HUES64 (cell line): Measurements from ENCODE around the gene EPGN.
A peak's percentile ranks its signal among the peaks of the same experiment; 100 is the strongest.
"Not testable (repeated sequence)": the region's sequence is repeated elsewhere in the genome, so short reads cannot be mapped to it uniquely, and the experiment has no call there.

Source experiments
- H3K27ac ChIP-seq: 2 replicates; pipeline ENCODE4 v1.7.0; 2013; ENCODE audit warnings: low read depth, low read length, inconsistent platforms
- H3K27me3 ChIP-seq: 2 replicates; pipeline ENCODE4 v1.6.1; 2013; ENCODE audit warnings: mild to moderate bottlenecking, low read length; ENCODE audit not compliant: insufficient read depth
- H3K36me3 ChIP-seq: 2 replicates; pipeline ENCODE4 v1.6.1; 2013; ENCODE audit warnings: mild to moderate bottlenecking, low read length; ENCODE audit not compliant: insufficient read depth
- H3K4me1 ChIP-seq: 2 replicates; pipeline ENCODE4 v1.6.1; 2013; ENCODE audit warnings: mild to moderate bottlenecking, low read length, moderate library complexity; ENCODE audit not compliant: insufficient read depth
- H3K4me3 ChIP-seq: 2 replicates; pipeline ENCODE4 v1.5.1; 2013; ENCODE audit warnings: mild to moderate bottlenecking, low read length, moderate library complexity
- H3K9ac ChIP-seq: 2 replicates; pipeline ENCODE4 v1.6.1; 2013; ENCODE audit warnings: mild to moderate bottlenecking, low read depth, low read length
- H3K9me3 ChIP-seq: 2 replicates; pipeline ENCODE4 v1.6.1; 2013; ENCODE audit warnings: low read depth, low read length; ENCODE audit not compliant: insufficient read depth
- WGBS: fragments of 150-250, 120-280 bp; methylation state at CpG from one replicate; pipeline ENCODE4 v1.1.7; 2013; ENCODE audit warnings: missing lambda C conversion rate; 5-methylcytosine and 5-hydroxymethylcytosine counted together

The EPGN gene

GRCh38 chr4:74340421-74340820 lies 32.2 kb downstream of the EPGN start:
- H3K9ac ChIP-seq, H3K27ac ChIP-seq, H3K4me1 ChIP-seq, H3K27me3 ChIP-seq, H3K36me3 ChIP-seq, H3K4me3 ChIP-seq: not testable (repeated sequence)
- H3K9me3 ChIP-seq, result peaks cover 22% of the 10 kb centered on the region

- Histone ChIP-seq H3K27me3 (no peaks in the 10 kb centered on the region), H3K27ac (no peak overlapping the region), H3K36me3 (no peaks in the 10 kb centered on the region), H3K4me3 (no peak overlapping the region), H3K4me1 (no peaks in the 10 kb centered on the region), H3K9ac (no peak overlapping the region), H3K9me3 (peaks cover 22% of the 10 kb centered on the region)
- WGBS, result 96% methylated on average over 1 of the region's 1 CpG
These were observed 35.8 kb downstream of the EPGN start for GRCh38 chr4:74344031-74344430.

- Histone ChIP-seq H3K9ac (no peak overlapping the region), H3K27ac (no peak overlapping the region), H3K36me3 (no peaks in the 10 kb centered on the region), H3K4me1 (0 out of 2 replicates have a peak, but pooled peaks cover 6% of the 10 kb centered on the region), H3K9me3 (no peaks in the 10 kb centered on the region), H3K27me3 (no peaks in the 10 kb centered on the region), H3K4me3 (no peak overlapping the region)
- WGBS, result 100% methylated on average over 1 of the region's 4 CpGs
These were observed 45.6 kb downstream of the EPGN start for GRCh38 chr4:74353858-74354257.

DNA sequence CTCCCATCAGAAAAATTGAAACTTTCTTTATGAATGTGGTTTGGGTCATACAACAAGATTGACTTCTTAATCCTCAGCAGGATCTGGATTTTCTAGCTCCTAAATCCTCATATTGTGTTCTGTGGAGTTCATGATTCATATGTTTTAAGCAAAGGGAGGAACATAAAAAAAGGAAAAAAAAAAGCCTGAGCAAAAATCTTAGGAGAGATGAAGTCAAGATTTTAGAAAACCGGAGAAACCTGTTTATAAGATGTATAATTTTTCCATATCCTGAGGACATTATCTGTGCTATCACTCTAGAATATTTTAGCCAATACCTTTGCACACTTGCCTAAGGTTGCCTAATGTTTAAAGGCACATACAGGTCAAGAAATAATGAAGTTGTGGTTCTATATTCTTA lies 49.7 kb downstream of the EPGN start:
- H3K27ac ChIP-seq, result no peak overlapping the region
- H3K4me1 ChIP-seq, result no peaks in the 10 kb centered on the region
- H3K27me3 ChIP-seq, result no peaks in the 10 kb centered on the region
- no CpG with 5 or more reads among the region's 1 CpG for WGBS
- no peaks in the 10 kb centered on the region for H3K9me3 ChIP-seq
- no peaks in the 10 kb centered on the region for H3K36me3 ChIP-seq
- H3K9ac ChIP-seq, result no peak overlapping the region
- H3K4me3 ChIP-seq, result no peak overlapping the region

DNA sequence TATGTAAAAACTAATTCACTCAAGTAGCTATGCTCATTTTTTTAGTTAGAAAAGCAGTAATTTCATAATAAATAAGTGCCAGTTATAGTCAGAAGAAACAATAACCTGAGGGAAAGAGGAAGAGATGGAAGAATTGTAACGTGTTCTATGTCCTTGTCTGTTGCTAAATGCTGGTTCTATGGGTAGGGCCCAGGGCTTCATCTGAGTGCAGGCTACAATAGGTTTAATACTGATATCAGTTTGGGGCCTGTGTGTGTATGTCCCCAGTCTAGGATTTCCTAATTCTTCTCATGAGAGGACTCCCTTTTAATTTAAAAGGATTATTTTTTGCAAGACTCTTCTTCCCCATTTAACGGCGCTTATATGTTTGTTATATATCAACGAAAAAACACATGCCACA lies 53.4 kb downstream of the EPGN start:
- Histone ChIP-seq H3K36me3 (no peaks in the 10 kb centered on the region), H3K9me3 (no peaks in the 10 kb centered on the region), H3K27me3 (peaks cover 30% of the 10 kb centered on the region), H3K4me1 (0 out of 2 replicates have a peak, but pooled peaks cover 4% of the 10 kb centered on the region), H3K9ac (no peak overlapping the region), H3K27ac (no peak overlapping the region), H3K4me3 (no peak overlapping the region)
- 86% methylated on average over 1 of the region's 4 CpGs for WGBS

DNA sequence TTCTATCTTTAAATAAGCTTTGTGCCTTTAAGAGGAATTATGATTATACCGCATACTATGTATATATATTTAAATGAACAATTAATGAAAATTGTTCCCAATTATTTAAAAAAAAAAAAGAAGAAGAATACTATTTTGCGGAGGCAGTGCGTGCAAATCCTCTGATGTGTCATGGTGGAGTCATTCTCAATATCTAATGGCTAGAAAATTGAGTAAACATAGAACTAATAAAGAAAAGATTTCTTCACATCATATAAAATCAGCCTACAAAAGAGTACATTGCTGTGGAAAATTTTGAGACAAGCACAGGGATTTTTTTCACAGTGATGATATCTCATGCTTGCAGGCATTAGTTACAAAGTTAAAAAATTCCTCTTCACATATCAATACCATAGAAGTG lies 54.1 kb downstream of the EPGN start:
- Histone ChIP-seq H3K27me3 (peaks cover 34% of the 10 kb centered on the region), H3K36me3 (no peaks in the 10 kb centered on the region), H3K9me3 (no peaks in the 10 kb centered on the region), H3K4me1 (0 out of 2 replicates have a peak, but pooled peaks cover 4% of the 10 kb centered on the region), H3K4me3 (no peak overlapping the region), H3K9ac (no peak overlapping the region), H3K27ac (no peak overlapping the region)
- WGBS, result no CpG with 5 or more reads among the region's 3 CpGs

DNA sequence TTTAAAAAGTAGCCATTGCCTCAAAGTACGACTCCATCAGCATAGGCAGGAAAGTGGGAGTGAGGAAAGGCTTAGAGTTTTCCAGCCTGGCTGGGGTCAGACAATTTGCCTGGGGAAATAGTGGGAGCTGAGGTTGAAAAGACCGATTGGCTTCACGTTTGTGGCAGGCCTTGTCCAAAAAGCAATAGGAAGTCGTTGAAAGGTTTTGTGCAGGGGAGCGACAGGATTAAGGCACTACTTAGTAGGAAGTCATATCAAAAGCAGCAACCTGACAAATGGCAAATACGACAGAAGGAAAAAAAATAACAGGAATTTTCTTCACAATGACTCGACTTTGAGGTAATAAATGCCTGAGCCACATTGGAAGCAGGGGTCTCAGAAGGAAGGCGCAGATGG lies 56.0 kb downstream of the EPGN start:
- 20% methylated on average over 8 of the region's 8 CpGs for WGBS
- H3K27ac ChIP-seq, result no peak overlapping the region
- no peaks in the 10 kb centered on the region for H3K9me3 ChIP-seq
- peak overlapping the region; percentile 83 for H3K4me3 ChIP-seq
- no peaks in the 10 kb centered on the region for H3K36me3 ChIP-seq
- peaks cover 37% of the 10 kb centered on the region for H3K27me3 ChIP-seq
- no peak overlapping the region for H3K9ac ChIP-seq
- H3K4me1 ChIP-seq, result 0 out of 2 replicates have a peak, but pooled peaks cover 4% of the 10 kb centered on the region

DNA sequence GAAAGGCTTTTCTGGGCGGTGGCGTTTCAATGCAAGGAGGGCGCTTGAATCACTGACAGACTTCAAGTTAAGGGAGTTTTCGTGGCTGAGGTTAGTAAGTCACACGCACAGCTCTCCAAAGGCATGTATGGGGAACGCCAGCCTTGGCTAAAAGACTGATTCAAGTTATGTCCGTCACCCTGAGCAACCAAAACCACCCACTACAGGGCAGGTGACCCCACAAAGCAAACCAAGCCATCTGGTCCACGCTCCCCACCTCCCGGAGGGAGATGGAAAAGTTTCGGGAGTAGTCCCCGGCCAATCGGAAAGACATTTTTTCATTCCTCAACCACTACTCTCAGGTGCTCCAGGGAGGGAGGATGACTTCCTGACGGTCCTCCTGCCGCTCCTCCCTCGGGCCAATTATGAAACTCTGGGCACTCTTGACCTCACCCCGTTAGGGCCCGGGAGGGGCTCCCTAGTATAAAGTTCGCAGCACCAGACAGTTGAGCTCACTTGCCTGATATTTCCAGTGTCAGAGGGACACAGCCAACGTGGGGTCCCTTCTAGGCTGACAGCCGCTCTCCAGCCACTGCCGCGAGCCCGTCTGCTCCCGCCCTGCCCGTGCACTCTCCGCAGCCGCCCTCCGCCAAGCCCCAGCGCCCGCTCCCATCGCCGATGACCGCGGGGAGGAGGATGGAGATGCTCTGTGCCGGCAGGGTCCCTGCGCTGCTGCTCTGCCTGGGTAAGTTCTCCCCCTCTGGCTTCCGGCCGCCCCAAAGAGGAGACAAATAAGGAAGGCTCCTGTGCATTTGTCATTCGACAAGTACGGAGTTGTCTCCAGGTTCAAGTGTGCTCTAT lies 56.6 kb downstream of the EPGN start, which contains the start of gene EREG:
Gene EREG, plus strand, starts transcription at position 494 of the 840 bp plus-strand sequence. Its CDS starts 164 bp downstream, at position 658.
- no peak within 1 kb of the TSS for H3K27ac ChIP-seq
- no peak within 1 kb of the TSS for H3K9ac ChIP-seq
- H3K4me3 ChIP-seq, result peak within 1 kb of the TSS; percentile 83

DNA sequence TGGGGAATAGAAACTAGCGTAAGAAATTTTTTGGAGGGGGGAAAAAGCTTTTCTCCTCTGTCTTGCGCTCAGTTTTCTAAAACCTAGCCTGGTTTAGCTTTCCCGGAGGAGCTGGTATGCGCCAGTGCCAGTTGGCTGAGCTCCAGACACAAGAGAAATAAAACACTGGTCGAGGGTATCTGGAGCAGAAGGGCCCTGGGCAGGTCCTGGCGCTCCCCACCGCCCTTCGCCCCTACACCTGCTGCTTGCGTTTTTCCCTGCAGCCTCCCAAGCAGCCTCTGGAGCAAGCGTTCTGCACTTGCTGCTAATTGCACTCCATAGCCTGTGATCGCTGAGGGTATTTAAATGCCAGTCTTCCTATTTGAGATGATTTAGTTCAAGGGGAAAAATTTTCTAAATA lies 57.5 kb downstream of the EPGN start:
- Histone ChIP-seq H3K9me3 (no peaks in the 10 kb centered on the region), H3K9ac (no peak overlapping the region), H3K4me1 (0 out of 2 replicates have a peak, but pooled peaks cover 4% of the 10 kb centered on the region), H3K36me3 (no peaks in the 10 kb centered on the region), H3K27ac (no peak overlapping the region), H3K27me3 (peaks cover 37% of the 10 kb centered on the region), H3K4me3 (peak overlapping the region; percentile 83)
- 4% methylated on average over 11 of the region's 11 CpGs for WGBS

More for the DNA sequence above, 56.6 kb downstream of the EPGN start, which contains the start of gene EREG:
- Histone ChIP-seq H3K36me3 (no peaks in the 10 kb centered on the region), H3K9me3 (no peaks in the 10 kb centered on the region), H3K4me1 (0 out of 2 replicates have a peak, but pooled peaks cover 4% of the 10 kb centered on the region), H3K27me3 (peaks cover 37% of the 10 kb centered on the region)
- WGBS, result under 1% methylated on average over 40 of the region's 40 CpGs
